ENCODE results near the gene PSMF1.

The PSMF1 gene

DNA sequence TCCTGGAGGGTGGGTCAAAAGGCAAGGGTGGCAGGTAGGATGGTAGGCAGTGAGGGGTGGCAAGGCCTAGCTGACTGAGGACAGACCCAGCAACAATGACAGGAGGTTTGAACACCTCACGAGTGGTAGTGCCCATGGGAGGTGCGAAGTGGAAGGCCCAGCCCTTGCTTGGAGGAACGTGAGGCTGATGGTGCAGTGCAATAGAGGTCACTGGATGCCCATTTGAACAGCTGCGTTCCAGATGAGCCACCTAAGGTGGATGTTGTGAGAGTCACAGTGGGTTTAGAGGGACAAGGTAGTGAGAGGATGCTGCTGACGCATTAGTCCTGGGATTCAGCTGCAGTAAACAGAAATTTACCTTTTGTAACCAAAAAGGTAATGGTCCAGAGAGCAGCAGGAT is 50.8 kb downstream of the PSMF1 start:
- Histone ChIP-seq H3K4me3 (ENCODE audit: low read depth, low read length, poor library complexity, severe bottlenecking) (no peak overlapping the region), H3K4me1 (ENCODE audit: insufficient read depth, low read length, severe bottlenecking) (no peaks in the 10 kb centered on the region), H3K36me3 (ENCODE audit: insufficient read depth, low read length) (peaks cover 75% of the 10 kb centered on the region), H3K79me2 (ENCODE audit: insufficient read depth, low read length) (no peaks in the 10 kb centered on the region), H2AFZ (ENCODE audit: low read length) (no peak overlapping the region), H3K9me3 (ENCODE audit: low read length) (no peaks in the 10 kb centered on the region), H3K4me2 (ENCODE audit: low read length) (no peak overlapping the region), H3F3A (ENCODE audit: insufficient read depth, low read length) (no peaks in the 10 kb centered on the region), H4K20me1 (ENCODE audit: insufficient read depth, low read length) (no peaks in the 10 kb centered on the region), H3K9me2 (ENCODE audit: low read depth, low read length) (no peaks in the 10 kb centered on the region), H3K27me3 (ENCODE audit: insufficient read depth, low read length) (no peaks in the 10 kb centered on the region), H3K9ac (ENCODE audit: low read length) (no peak overlapping the region), H3K27ac (ENCODE audit: low read depth, low read length, poor library complexity, severe bottlenecking) (no peak overlapping the region)
- no peak for TF ChIP-seq CTCF (IDR thresholded peaks at IDR 0.05; ENCODE audit: low read length)
- no peak for TF ChIP-seq EZH2 (IDR thresholded peaks at IDR 0.05; ENCODE audit: borderline replicate concordance, low read length)

DNA sequence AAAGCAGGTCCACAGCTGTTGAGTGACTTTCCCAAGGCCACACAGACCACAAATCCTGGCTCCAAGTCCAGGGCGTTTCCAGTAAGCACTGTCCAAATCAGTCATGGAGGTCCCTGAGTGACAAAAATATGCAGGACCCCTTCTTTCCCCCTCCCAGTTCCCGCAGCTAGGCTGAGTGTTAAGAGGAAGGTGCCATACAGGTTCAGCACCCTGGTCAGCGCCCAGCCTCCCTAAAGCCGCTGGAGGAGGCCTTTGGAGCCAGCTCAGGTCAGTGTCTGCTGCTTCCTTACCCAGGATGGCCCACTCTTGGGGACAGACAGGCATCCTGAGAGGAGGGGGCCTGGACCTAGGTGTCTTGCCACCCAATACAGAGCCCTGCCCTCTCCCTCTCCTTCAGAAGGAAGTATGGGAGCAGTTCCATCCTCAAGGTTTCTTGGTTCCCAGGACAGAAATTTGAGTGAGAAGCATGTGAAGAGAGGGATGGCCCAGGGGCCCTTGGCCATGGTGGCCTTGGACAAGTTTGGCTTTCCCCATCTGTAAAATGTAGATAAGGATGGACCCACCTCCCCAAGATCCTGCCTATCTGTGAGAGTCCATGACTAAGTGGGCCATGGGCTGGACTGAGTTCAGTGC is 53.2 kb downstream of the PSMF1 start:
- no peaks in the 10 kb centered on the region for H3F3A ChIP-seq (ENCODE audit: insufficient read depth, low read length)
- H3K4me1 ChIP-seq (ENCODE audit: insufficient read depth, low read length, severe bottlenecking): no peaks in the 10 kb centered on the region
- H3K36me3 ChIP-seq (ENCODE audit: insufficient read depth, low read length): peaks cover 52% of the 10 kb centered on the region
- no peak overlapping the region for H3K4me2 ChIP-seq (ENCODE audit: low read length)
- no peaks in the 10 kb centered on the region for H3K27me3 ChIP-seq (ENCODE audit: insufficient read depth, low read length)
- H3K27ac ChIP-seq (ENCODE audit: low read depth, low read length, poor library complexity, severe bottlenecking): no peak overlapping the region
- no peak overlapping the region for H3K4me3 ChIP-seq (ENCODE audit: low read depth, low read length, poor library complexity, severe bottlenecking)
- H4K20me1 ChIP-seq (ENCODE audit: insufficient read depth, low read length): no peaks in the 10 kb centered on the region
- TF ChIP-seq CTCF (IDR thresholded peaks at IDR 0.05; ENCODE audit: low read length): no peak
- TF ChIP-seq EZH2 (IDR thresholded peaks at IDR 0.05; ENCODE audit: borderline replicate concordance, low read length): no peak
- no peaks in the 10 kb centered on the region for H3K9me3 ChIP-seq (ENCODE audit: low read length)
- H3K9ac ChIP-seq (ENCODE audit: low read length): no peak overlapping the region
- no peaks in the 10 kb centered on the region for H3K9me2 ChIP-seq (ENCODE audit: low read depth, low read length)
- no peak overlapping the region for H2AFZ ChIP-seq (ENCODE audit: low read length)
- no peaks in the 10 kb centered on the region for H3K79me2 ChIP-seq (ENCODE audit: insufficient read depth, low read length)

DNA sequence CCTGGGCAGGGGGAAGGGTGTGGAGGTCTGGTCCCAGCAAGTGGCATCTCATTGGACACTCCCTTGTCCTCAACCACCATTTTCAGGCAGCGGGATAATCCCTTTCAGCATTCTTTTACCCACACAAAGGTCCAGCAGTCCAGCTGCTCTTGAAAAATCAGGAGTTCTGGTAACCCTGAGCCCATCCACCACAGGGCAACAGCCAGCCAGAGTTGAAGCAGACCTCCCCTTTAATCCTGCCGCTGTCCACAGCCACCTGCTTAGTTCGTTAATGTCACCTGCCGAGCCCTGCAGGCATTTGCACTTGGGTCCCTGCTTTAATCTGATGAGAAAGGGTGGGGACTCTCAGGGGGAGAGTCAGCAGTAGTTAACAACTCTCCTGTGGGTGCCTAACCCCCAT is 55.3 kb downstream of the PSMF1 start:
- TF ChIP-seq CTCF (IDR thresholded peaks at IDR 0.05; ENCODE audit: low read length) (no peak), EZH2 (IDR thresholded peaks at IDR 0.05; ENCODE audit: borderline replicate concordance, low read length) (no peak)
- no peaks in the 10 kb centered on the region for H4K20me1 ChIP-seq (ENCODE audit: insufficient read depth, low read length)
- H3K4me3 ChIP-seq (ENCODE audit: low read depth, low read length, poor library complexity, severe bottlenecking): no peak overlapping the region

More for the DNA sequence above, 55.3 kb downstream of the PSMF1 start:
- no peaks in the 10 kb centered on the region for H3K4me1 ChIP-seq (ENCODE audit: insufficient read depth, low read length, severe bottlenecking)
- no peak overlapping the region for H3K4me2 ChIP-seq (ENCODE audit: low read length)
- H3K9ac ChIP-seq (ENCODE audit: low read length): no peak overlapping the region
- H3K79me2 ChIP-seq (ENCODE audit: insufficient read depth, low read length): no peaks in the 10 kb centered on the region
- H3K9me2 ChIP-seq (ENCODE audit: low read depth, low read length): no peaks in the 10 kb centered on the region
- no peak overlapping the region for H3K27ac ChIP-seq (ENCODE audit: low read depth, low read length, poor library complexity, severe bottlenecking)
- H2AFZ ChIP-seq (ENCODE audit: low read length): no peak overlapping the region
- H3K36me3 ChIP-seq (ENCODE audit: insufficient read depth, low read length): peaks cover 31% of the 10 kb centered on the region
- no peaks in the 10 kb centered on the region for H3K9me3 ChIP-seq (ENCODE audit: low read length)
- H3F3A ChIP-seq (ENCODE audit: insufficient read depth, low read length): no peaks in the 10 kb centered on the region
- H3K27me3 ChIP-seq (ENCODE audit: insufficient read depth, low read length): no peaks in the 10 kb centered on the region

Measured in OCI-LY1 (cell line).